ENCODE results near the gene ENGASE.
"Not testable (repeated sequence)": the region's sequence is repeated elsewhere in the genome, so short reads cannot be mapped to it uniquely, and the experiment has no call there.

Gene ENGASE, protein sequence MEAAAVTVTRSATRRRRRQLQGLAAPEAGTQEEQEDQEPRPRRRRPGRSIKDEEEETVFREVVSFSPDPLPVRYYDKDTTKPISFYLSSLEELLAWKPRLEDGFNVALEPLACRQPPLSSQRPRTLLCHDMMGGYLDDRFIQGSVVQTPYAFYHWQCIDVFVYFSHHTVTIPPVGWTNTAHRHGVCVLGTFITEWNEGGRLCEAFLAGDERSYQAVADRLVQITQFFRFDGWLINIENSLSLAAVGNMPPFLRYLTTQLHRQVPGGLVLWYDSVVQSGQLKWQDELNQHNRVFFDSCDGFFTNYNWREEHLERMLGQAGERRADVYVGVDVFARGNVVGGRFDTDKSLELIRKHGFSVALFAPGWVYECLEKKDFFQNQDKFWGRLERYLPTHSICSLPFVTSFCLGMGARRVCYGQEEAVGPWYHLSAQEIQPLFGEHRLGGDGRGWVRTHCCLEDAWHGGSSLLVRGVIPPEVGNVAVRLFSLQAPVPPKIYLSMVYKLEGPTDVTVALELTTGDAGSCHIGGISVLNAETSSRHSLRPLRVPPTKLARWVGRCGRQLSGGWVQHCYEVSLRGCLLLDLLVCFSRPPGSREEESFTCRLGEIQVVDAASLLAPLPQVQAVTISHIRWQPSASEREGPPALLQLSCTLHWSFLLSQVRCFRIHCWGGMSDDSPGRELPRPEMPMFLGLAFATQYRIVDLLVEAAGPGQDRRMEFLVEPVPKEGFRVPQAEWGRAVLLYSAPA

DNA sequence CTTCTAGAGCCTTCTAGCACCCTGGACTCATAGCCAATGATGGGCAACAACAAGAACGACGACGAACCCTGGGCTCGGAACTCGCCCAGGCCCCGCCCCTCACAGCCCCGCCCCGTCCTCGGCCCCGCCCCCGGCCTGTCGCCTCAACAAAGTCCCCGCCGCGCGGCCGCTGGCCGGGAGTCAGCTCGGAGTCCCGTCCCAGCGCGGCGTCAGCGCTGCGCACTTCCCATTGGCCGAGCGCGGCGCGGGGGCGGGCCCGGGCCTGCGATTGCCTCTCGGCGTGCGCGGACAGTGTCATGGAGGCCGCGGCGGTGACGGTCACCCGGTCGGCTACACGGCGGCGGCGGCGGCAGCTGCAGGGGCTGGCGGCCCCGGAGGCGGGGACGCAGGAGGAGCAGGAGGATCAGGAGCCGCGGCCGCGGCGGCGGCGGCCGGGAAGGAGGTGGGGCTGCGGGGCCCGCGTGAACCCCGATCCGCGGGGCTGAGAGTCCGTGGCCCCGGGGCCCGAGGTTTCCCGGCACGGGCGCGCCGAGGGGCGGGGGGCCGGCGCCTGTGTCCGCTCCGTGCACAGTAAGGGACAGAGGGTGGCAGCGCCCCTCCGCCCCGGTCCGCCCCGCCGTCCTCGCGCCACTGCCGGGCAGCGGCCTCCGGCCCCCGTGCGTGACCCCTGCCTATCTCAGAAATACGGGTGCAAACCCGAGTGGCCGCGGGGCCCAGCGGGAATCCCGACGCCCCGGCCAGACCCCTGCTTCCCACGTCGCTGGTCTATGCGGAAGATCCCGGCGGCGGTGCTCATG, at the start of gene ENGASE:
Gene ENGASE (plus strand): TSS at position 176 of the 797 bp plus-strand sequence. CDS start 121 bp downstream, at position 297.
- FAIRE-seq, result no peak

DNA sequence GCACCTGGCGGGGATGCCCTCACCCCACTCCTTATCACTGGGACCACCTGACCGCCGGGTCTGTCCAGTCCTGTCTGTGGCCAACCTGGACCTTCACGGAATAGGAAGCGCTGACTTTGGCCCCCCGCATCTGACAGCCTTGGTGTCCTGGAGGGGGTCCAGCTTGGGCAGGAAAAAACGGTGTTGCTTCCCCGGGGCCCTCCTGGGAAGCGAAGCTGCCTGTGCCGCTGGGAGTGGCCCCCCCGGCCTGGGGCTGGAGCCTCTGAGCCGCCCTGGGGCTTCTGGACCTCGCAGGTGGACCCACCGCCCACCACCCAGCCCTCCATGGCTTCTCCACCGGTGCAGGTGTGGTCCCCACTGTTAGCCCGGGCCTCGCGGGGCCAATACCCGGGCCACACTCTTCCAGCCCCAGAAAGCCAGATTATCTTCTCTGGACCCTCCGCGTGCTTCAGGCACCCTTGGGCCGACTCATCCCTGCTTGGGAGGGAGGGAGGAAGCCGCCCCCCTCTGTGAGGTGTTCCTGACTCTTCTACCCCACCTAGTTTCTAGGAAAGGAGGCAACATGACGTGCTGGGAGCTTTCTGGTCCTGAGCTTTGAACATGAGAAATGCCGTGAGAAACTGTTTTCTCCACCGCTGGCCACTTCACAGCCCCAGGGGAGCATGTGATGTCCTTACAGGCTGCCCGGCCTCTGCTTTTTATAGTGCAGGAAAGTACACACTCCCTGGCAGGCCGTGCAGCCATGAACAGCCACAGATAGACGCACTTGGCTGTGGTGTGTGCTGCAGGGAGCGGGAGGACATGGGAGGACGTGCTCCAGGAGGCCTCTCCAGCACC, 49.5 kb upstream of the ENGASE start:
- no peak for FAIRE-seq

DNA sequence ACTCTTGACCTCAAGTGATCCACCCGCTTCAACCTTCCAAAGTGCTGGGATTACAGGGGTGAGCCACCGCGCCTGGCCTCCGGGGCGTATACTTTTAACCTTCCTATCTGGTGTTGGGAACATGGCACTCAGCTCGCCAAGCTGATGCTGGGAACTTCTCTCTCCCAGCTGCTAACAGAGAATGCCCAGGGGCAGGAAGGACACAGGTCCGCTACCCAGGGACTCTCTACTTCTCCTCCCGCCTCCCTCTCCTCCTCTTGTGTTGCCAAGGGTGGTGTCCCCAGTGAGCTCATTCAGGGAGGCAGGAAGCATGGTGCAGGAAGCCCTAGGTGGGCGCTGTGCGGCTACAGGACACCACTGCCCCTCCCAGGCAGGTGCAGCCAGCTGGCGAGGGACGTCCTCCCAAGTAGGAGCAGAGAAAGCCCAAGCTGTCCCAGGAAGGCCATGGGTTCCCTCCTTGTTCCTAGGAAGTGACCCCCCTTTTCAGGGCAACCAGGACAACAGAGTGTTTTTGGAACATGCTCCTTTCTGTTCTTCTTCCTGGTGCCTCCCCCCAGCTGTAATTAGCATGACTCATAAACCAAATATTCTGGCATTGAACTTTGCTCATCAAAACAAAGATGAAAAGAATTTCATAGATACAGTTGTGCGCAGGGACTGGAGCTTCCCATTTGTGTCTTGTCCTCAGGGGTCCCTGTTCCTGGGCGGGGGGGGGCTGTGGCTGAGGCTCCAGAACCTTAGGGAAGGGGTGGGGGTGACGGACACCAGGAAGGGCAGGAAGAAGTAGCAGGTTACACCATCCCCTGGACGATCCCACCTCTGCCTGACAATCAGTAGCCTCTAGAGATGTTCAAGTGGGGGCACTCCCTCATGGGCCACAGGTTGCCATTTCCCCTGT, 48.0 kb upstream of the ENGASE start:
- FAIRE-seq, result no peak

DNA sequence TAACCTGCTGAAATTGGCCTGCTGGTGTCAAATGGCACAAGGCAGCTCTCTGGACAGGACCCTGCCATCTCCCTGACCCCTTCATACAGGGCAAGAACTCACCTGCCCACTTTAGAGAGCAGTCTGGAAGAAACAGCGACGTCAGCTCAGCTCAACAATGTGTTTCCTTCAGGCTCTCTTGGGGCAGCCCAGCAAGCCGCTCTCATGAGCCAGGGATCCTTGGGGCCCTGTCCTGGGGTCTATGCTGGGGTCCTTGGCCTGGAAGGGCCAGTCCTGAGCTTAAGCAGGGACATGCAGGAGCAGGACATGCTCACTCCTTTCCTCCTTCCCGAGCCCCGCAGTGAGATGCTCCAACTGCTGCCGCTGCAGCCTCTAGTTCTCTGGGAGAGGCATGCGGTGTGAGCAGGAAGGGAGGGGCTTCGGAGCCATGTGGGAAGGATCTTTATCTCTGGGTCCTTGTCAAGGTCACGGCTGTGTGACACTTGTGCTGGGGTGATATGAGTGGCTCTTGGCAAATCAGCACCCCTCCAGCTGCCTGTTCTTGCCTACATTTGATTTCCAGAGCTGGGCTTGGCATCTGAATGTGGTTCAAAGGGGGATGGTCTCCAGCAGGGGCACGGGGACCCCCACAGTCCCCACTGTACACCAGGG, 47.2 kb upstream of the ENGASE start:
- no peak for FAIRE-seq

DNA sequence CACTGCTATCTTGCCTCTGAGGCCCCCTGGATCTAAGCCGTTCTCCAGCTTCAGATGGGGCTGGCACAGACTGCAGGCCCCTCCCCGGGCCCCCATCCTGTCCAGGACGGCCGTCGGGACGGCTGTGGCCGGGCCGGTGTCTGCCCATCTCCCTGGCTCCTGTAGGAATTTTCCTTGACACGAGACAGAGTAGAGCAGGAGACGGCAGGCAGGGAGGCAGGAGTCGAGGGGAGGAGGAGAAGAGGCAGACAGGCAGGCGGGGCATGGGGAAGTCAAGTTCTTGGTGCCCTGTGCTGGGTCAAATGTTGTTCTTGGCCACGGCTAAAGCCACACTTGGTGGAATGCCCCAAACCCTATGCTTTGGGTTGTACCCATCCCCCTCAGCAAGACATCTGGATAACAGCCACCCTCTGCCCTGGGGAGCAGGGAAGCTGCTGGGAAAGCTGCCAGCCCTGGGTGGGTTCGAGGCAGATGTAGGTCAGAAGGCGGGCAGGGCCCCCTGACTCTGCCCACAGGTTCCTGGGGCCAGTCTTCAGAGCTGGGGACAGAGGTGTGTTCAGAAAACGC, 46.6 kb upstream of the ENGASE start:
- no peak for FAIRE-seq

DNA sequence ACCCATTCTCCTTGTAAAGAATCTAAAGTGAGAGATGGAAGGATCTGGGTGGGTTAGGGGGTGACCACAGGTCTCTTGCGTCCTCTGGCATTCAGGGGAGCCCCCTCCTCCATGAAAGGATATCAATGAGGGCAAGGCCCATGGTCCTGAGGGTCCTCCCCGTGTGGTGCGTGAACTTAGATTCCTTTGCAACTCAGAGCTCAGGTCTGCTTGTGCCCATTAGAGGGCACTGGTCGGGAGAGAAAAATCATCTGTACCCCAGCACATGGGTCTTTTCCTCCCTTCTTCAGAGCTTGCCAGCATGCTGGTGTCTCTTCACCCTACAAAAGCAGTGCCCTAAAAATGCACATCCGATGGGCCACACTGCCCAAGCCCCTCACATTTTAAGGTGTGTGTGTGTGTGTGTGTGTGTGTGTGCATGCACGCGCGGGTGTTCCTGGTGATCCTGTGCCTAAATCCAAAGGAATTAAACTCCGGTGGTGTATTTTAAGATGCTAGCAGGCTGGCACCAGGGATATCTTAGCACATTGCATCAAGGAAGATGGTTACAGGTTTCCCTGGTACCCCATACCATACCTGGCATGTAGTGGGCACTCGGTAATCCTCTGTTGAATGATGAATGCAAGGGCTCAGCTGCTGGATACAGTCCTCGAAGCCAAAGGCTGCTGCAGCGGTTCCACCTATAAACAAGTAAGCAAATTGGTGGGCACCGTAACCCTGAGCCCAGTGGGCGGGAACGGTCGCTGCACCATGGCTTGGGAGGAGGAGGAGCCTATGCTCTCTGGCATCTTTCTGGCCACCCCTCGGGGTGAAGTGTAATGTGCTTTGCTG, 45.9 kb upstream of the ENGASE start:
- FAIRE-seq, result no peak

DNA sequence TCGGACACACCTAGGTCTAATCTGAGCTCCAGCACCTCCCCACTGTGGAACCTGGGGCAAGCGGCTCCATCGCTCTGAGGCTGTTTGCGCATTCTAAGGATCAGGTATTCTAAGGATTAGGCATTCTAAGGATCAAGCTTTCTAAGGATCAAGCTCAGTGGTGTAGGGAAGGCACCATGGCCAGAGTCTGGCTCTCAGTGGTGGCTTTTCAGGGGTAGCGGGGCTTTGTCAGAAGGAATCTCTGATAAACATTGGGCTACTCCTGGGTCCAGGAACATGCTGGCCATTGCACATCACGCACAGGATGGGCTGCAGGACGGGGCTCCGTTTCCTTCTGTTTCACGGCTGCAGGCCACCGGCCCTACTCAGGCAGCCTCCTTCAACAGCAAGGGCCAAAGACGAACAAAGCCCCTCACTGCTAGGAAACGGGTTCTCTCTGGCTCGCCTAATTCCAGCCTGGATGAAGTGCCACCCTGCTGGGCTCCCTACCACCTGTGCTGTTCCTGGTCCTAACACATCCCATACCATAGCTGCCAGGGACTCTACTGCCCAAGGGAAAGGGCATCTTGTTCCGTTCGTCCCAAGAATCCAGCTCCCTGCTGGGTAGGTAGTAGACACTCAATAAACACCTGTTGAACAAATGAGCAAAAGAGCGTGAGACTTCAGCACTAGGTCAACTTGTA, 45.2 kb upstream of the ENGASE start:
- FAIRE-seq, result no peak

DNA sequence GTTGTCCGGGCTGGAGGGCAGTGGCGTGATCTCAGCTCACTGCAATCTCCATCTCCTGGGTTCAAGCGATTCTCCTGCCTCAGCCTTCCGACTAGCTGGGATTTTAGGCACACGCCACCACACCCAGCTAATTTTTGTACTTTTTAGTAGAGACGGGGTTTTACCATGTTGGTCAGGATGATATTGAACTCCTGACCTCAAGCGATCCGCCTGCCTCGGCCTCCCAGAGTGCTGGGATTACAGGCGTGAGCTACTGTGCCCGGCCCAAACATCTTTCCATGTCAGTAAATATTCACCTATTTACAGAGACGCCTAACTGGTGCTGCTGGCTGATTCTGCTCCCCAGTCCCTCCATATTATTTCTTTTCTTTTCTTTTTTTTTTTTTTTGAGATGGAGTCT, 44.0 kb upstream of the ENGASE start:
- not testable (repeated sequence) for FAIRE-seq

DNA sequence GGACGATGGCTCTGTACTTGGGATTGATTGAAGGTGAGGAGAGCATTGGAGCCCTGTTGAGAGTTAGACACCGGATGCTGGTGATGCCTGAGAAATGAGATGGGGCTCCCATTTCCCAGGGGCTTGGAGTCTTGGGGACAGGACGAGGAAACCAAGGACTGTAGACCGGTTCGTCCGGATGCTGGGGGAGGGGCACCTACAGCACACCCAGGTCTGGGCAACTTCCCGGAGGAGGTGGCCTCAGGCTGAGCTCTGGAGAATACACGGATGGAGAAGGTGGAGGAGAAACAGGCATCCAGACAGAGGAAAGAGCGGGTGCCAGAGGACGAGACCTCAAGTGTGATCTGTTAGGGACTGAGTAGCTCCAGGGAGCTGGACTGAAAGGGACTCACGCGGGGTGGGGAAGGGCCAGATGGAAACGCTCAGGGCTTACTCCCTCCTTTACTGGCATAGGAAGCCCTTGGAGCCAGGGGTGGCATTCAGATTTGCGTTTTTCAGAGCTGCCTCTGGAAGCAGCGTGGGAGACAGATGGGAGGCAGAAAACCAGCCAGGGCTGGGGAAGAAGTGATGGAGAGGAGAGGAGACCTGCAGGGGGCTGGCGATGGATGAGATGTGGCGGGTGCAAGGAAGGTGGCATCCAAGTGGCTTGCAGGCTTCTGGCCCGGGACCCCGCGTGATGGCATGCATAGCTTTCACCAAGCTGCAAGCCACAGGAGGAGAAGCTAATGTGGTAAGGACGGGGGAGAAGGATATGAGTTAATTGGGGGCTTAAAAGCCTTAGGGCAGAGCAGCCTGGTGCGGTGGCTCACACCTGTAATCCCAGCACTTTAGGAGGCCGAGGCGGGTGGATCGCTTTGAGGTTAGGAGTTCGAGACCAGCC, 42.4 kb upstream of the ENGASE start:
- no peak for FAIRE-seq

DNA sequence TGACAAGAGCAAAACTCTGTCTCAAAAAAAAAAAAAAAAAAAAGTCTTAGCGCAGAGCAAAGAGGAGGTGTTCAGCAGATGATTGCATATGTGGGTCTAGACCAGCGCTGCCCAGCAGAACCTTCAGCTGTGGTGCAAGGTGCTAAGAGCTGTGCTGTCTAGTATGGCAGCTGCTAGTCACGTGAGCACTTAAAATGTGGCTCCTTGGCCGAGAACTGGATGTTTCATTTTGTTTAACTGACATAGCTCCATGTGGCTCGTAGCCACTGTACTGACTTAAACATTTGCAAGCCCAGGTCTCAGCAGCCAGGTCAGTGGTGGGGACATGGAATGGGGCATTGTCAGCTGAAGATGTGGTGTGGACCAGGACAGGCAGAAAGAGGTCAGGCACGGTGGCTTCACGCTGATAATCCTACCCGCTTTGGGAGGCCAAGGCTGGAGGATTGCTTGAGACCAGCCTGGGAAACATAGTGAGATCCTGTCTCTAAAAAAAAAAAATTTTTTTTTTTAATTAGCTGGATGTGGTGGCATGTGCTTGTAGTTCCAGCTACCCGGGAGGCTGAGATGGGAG, 41.5 kb upstream of the ENGASE start:
- no peak for FAIRE-seq

DNA sequence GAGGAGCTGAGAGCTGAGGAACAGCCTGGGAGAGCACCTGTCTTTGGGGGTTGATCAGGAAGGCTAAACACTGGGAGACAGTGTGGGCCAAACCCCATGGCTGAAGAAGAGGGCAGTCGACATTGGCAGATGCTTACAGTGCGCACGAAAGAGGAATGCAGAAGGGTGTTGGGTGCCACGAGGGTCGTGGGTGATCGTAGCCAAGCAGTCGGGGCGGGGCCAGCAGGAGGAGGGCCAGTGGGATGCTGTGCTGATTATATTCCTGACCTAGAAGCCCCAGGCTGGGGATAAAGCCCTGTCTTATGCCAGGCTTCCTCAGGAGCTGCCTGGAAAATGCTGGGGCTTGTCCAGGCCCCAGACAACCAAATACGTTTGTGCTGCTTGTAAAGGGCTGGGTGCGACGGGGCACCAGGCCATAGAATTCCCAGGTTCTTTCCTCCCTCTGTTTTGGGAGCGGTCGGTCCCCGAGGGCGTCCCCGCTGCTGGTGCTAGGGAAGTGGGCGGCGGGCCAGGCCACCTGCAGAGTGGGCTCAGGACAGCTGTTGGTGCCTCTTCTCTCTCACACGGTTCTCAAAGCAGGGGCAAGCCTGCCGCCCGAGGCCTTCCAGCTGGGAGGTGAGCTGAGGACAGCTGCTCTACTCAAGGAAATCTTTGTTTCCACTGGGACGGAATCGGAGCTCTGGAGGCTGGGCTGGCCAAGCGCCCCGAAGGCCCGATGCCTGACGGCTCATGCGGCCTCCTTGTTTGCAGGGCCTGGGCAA, 40.7 kb upstream of the ENGASE start:
- FAIRE-seq, result no peak

DNA sequence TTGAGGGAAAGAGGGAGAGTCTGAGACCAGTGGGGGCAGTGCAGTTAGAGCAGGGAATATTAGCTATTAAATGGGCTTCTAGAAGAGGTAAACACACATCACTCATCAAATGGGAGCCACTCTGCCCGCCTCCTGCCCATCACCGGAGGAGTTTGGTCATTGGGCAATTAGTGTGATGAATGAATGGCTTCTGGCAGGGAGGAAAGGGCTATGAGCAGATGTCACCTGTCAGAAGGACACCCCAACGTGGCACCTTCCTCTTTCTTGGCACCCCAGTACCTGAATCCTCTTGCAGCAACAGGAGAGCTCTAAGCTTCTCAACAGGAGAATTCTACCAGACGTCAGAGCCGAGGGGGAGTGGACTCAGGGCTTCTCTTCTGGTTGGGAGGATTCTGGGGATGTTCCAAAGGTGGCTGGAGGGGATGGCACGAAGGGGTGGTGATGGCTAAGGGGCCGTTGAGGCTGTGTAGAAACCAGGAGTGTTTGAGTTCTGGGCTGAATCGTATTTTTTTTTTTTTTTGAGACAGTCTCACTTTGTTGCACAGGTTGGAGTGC, 39.6 kb upstream of the ENGASE start:
- no peak for FAIRE-seq

DNA sequence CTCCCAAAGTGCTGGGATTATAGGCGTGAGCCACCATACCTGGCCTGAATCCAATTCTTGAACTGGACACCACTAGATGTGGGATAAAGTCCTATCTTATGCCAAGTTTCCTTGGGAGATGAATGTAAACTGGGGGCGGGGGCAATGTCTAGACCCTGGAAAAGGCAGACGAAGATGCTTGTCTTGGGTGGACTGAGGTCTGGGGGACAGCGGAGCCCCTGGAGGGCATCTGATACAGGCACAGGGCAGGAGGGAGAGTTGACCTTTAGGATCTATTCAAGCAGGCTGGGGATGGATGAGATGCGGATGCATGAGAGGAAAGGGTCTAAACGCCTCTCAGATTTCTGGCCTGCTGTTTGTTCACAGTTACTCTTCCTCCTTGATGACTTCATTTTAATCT, 38.9 kb upstream of the ENGASE start:
- FAIRE-seq, result no peak

DNA sequence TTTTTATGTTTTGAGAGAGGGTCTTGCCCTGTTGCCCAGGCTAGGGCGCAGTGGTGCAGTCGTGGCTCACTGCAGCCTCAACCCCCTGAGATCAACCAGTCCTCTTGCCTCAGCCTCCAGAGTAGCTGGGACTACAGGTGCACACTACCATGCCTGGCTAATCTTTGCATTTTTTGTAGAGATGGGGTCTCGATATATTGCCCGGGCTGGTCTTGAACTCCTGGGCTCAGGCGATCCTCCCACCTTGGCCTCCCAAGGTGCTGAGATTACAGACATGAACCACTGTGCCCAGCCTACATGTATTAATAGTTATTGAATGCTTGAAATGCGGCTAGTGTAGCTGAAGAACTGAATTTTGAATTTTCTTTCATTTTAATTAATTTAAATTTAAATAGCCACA, 38.4 kb upstream of the ENGASE start:
- FAIRE-seq, result no peak

DNA sequence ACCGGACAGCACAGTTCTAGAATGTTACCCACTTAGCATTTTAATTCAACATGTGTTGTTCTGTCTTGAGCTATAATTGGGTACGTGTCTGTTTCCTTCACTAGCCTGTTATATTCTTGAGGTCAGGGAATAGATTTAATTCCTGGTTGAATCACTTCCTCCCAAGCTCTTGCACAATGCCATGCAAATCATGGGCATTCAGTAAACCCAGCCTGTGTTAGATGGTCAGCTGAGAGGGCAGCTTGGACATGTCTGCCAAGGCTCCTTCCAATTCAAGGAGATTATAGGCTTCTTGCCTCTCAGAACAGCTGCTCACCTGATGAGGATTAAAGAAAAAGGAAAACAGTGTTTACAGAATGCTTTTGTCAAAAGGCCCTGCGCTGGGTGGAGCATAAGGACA, 38.0 kb upstream of the ENGASE start:
- no peak for FAIRE-seq

DNA sequence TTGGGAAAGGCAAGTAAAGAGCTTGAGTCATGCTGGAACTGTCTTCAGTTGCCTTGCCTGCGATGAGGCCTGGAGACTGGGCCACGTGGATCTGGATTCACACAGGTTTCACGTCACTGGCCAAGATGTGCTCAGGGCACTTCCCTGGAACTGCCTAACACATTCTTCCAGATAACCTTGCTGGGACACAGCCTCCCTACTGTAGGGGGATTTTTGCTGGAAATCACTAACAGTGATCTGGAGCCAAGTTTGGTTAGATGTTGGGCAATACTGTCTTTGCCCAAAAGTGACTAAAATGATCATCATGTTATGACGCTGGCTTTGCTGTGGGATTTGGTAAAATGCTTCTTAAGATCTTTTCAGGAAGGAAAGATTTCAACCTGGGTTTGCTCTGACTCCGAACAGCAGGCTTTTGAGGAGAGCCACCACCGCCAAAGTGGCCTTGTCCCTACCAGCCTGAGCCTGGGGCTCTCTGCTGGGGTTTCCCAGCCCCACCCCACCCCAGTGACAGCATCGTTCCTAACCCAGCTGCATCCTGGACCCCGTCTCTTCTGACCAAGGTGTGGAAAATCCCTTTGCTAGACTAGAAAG, 36.0 kb upstream of the ENGASE start:
- FAIRE-seq, result no peak

Measured in endometrium (tissue), 2 donors.